ENCODE results near the gene PCDHB8.
"Not testable (repeated sequence)": the region's sequence is repeated elsewhere in the genome, so short reads cannot be mapped to it uniquely, and the experiment has no call there.

The PCDHB8 gene

DNA sequence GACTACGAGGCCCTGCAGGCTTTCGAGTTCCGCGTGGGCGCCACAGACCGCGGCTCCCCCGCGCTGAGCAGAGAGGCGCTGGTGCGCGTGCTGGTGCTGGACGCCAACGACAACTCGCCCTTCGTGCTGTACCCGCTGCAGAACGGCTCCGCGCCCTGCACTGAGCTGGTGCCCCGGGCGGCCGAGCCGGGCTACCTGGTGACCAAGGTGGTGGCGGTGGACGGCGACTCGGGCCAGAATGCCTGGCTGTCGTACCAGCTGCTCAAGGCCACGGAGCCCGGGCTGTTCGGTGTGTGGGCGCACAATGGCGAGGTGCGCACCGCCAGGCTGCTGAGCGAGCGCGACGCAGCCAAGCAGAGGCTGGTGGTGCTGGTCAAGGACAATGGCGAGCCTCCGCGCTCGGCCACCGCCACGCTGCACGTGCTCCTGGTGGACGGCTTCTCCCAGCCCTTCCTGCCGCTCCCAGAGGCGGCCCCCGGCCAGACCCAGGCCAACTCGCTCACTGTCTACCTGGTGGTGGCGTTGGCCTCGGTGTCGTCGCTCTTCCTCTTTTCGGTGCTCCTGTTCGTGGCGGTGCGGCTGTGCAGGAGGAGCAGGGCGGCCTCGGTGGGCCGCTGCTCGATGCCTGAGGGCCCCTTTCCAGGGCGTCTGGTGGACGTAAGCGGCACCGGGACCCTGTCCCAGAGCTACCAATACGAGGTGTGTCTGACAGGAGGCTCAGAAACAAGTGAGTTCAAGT, 6.7 kb downstream of the PCDHB8 start:
- DNase-seq (ENCODE audit: low spot score) = not testable (repeated sequence)

DNA sequence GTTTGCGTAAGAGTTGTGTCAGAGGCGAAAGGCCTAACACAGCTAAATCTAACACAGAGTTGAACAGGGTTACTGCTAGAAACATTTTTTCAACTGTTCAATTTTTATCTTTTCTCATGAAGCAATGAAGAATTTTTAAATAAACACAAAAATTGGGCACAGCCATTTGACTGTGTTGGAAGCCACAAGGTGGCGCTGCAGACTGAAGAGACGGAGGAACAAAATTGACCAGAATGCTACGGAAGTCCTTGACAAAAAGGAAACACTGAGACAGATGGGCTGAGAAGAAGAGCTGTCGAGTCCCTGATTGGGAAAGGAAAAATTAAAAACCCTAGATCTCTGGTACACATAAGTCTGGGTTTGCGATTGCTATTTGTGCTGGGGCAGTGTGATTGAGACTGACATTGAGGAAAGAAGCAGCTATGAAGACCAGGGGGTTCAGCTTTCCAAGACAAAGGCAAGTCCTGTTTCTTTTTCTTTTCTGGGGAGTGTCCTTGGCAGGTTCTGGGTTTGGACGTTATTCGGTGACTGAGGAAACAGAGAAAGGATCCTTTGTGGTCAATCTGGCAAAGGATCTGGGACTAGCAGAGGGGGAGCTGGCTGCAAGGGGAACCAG, 9.4 kb downstream of the PCDHB8 start, which contains the start of gene PCDHB9:
Gene PCDHB9, plus strand, starts transcription at position 265 of the 616 bp plus-strand sequence. Its CDS starts 158 bp downstream, at position 423.
- DNase-seq (ENCODE audit: low spot score) = peak; percentile 45

DNA sequence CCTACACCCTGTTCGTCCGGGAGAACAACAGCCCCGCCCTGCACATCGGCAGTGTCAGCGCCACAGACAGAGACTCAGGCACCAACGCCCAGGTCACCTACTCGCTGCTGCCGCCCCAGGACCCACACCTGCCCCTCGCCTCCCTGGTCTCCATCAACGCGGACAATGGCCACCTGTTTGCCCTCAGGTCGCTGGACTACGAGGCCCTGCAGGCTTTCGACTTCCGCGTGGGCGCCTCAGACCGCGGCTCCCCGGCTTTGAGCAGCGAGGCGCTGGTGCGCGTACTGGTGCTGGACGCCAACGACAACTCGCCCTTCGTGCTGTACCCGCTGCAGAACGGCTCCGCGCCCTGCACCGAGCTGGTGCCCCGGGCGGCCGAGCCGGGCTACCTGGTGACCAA, 11.1 kb downstream of the PCDHB8 start:
- DNase-seq (ENCODE audit: low spot score) = not testable (repeated sequence)

DNA sequence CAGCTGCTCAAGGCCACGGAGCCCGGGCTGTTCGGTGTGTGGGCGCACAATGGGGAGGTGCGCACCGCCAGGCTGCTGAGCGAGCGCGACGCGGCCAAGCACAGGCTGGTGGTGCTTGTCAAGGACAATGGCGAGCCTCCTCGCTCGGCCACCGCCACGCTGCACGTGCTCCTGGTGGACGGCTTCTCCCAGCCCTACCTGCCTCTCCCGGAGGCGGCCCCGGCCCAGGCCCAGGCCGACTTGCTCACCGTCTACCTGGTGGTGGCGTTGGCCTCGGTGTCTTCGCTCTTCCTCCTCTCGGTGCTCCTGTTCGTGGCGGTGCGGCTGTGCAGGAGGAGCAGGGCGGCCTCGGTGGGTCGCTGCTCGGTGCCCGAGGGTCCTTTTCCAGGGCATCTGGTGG, 11.5 kb downstream of the PCDHB8 start:
- DNase-seq (ENCODE audit: low spot score) = not testable (repeated sequence)

DNA sequence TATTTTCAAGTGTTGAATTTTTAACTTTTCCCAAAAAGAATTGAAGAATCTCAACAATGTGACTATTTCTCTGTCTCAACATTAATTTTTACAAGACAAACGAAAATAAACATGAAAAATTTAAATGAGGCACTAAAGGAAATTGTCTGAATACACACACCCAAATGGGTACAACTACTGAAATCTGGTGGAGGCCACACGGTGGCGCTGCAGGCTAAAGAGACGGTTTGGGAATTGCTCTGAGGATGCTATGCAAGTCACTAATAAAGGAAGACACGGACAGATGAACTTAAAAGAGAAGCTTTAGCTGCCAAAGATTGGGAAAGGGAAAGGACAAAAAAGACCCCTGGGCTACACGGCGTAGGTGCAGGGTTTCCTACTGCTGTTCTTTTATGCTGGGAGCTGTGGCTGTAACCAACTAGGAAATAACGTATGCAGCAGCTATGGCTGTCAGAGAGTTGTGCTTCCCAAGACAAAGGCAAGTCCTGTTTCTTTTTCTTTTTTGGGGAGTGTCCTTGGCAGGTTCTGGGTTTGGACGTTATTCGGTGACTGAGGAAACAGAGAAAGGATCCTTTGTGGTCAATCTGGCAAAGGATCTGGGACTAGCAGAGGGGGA, 14.6 kb downstream of the PCDHB8 start, which contains the start of gene PCDHB10:
Gene PCDHB10, plus strand, starts transcription at position 244 of the 616 bp plus-strand sequence. Its CDS starts 200 bp downstream, at position 444.
- DNase-seq (ENCODE audit: low spot score) = peak; percentile 73

DNA sequence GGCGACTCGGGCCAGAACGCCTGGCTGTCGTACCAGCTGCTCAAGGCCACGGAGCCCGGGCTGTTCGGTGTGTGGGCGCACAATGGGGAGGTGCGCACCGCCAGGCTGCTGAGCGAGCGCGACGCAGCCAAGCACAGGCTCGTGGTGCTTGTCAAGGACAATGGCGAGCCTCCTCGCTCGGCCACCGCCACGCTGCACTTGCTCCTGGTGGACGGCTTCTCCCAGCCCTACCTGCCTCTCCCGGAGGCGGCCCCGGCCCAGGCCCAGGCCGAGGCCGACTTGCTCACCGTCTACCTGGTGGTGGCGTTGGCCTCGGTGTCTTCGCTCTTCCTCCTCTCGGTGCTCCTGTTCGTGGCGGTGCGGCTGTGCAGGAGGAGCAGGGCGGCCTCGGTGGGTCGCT, 16.7 kb downstream of the PCDHB8 start:
- not testable (repeated sequence) for DNase-seq (ENCODE audit: low spot score)

DNA sequence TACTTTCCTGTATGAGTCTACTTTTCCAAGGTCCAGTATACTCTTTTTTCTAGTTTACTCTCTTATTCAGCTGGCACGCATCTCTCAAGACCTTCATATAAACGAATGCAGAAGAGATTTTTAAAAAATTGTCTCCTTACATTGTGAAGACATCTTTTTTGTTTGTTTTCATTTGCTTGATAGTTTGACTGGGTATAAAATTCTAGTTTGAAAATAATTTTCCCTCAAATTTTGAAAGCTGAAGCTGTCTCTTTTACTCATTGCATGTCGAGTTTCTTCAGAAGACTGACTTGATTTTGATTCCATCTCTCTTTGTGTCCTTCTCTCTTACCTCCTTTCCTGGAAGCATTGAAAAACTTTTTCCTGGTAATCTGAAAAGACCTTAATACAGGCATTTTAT, 18.8 kb downstream of the PCDHB8 start:
- DNase-seq (ENCODE audit: low spot score) = no peak

DNA sequence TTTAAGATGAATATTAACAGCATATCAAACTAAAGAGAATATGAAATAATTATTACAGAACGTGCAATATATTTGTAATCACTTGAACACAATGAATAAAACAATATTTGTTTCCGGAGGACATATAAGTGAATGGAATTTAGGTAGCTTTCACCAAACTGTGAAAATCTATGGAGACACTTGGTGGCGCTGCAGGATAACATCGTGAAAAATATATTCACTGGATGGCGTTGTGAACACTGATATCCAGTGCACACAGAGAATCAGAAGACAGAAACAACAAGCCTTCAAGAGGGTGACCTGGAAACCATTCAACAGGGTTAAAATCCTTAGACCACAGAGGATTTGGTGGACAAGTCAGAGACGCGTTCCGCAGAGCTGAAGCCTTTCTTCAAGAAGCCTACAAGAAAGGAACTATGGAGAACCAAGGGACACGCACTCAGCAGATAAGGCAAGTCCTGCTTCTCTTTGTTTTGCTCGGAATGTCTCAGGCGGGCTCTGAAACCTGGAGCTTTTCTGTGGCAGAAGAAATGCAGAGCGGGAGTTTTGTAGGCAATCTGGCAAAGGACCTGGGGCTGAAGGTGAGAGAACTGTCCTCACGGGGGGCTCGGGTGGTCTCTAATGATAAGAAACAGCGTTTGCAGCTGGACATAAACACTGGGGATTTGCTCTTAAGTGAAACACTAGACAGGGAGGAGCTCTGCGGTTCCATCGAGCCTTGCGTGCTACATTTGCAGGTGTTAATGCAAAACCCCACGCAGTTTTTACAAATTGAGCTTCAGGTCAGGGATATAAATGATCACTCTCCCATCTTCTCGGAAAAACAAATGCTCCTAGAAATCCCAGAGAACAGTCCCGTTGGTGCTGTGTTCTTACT, 22.0 kb downstream of the PCDHB8 start, which contains the start of gene PCDHB11:
Gene PCDHB11, plus strand, starts transcription at position 269 of the 877 bp plus-strand sequence. Its CDS starts 148 bp downstream, at position 417.
- peak; percentile 86 for DNase-seq (ENCODE audit: low spot score)

DNA sequence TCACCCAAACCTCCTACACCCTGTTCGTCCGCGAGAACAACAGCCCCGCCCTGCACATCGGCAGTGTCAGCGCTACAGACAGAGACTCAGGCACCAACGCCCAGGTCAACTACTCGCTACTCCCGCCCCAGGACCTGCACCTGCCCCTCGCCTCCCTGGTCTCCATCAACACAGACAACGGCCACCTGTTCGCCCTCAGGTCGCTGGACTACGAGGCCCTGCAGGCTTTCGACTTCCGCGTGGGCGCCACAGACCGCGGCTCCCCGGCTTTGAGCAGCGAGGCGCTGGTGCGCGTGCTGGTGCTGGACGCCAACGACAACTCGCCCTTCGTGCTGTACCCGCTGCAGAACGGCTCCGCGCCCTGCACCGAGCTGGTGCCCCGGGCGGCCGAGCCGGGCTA, 23.5 kb downstream of the PCDHB8 start:
- not testable (repeated sequence) for DNase-seq (ENCODE audit: low spot score)

DNA sequence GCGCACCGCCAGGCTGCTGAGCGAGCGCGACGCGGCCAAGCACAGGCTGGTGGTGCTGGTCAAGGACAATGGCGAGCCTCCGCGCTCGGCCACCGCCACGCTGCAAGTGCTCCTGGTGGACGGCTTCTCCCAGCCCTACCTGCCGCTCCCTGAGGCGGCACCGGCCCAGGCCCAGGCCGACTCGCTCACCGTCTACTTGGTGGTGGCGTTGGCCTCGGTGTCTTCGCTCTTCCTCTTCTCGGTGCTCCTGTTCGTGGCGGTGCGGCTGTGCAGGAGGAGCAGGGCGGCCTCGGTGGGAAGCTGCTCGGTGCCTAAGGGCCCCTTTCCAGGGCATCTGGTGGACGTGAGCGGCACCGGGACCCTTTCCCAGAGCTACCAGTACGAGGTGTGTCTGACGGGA, 24.1 kb downstream of the PCDHB8 start:
- not testable (repeated sequence) for DNase-seq (ENCODE audit: low spot score)

DNA sequence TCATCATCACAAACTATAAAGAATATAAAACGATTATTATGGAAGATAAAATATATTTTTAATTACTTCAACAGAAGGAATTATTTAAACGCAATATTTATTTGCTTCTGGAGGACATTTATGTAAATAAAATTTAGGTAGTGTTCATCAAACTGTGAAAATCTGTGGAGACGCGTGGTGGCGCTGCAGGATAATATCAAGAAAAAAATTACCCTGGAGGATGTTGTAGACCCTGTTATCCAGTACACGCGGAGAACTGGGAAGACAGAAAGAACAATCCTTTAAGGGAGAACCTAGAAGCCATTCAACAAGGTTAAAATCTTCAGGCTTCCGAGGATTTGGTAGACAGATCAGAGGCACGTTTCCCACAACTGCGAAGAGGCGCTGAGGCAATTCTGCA, 30.9 kb downstream of the PCDHB8 start, which contains the start of gene PCDHB12:
Gene PCDHB12, plus strand, starts transcription at position 242 of the 400 bp plus-strand sequence. CDS start 189 bp downstream, outside the sequence.
- DNase-seq (ENCODE audit: low spot score) = no peak

DNA sequence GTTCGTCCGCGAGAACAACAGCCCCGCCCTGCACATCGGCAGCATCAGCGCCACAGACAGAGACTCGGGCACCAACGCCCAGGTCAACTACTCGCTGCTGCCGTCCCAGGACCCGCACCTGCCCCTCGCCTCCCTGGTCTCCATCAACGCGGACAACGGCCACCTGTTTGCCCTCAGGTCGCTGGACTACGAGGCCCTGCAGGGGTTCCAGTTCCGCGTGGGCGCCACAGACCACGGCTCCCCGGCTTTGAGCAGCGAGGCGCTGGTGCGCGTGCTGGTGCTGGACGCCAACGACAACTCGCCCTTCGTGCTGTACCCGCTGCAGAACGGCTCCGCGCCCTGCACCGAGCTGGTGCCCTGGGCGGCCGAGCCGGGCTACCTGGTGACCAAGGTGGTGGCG, 32.7 kb downstream of the PCDHB8 start:
- not testable (repeated sequence) for DNase-seq (ENCODE audit: low spot score)

DNA sequence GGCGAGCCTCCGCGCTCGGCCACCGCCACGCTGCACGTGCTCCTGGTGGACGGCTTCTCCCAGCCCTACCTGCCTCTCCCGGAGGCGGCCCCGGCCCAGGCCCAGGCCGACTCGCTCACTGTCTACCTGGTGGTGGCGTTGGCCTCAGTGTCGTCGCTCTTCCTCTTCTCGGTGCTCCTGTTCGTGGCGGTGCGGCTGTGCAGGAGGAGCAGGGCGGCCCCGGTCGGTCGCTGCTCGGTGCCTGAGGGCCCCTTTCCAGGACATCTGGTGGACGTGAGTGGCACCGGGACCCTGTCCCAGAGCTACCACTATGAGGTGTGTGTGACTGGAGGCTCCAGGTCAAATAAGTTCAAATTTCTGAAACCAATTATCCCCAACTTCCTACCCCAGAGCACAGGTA, 33.3 kb downstream of the PCDHB8 start:
- DNase-seq (ENCODE audit: low spot score) = not testable (repeated sequence)

DNA sequence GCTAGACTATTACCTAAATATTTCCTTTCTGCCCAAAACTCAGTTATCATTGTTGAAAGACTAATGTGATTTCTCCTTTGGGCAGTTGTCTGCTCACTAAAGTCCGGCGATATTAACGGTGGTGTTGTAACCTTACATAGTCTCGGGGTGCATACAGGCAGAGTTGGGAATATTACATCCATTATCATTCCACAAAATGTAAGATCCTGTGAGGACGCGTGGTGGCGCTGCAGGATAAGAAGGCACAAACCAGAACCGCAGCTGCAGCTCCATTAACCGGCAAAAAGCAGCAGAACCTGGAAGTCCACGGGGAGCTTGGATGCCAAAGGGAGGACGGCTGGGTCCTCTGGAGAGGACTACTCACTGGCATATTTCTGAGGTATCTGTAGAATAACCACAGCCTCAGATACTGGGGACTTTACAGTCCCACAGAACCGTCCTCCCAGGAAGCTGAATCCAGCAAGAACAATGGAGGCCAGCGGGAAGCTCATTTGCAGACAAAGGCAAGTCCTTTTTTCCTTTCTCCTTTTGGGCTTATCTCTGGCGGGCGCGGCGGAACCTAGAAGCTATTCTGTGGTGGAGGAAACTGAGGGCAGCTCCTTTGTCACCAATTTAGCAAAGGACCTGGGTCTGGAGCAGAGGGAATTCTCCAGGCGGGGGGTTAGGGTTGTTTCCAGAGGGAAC, 36.2 kb downstream of the PCDHB8 start, which contains the start of gene PCDHB13:
Gene PCDHB13, plus strand, starts transcription at position 264 of the 684 bp plus-strand sequence. Its CDS starts 205 bp downstream, at position 469.
- DNase-seq (ENCODE audit: low spot score) = peak; percentile 92

DNA sequence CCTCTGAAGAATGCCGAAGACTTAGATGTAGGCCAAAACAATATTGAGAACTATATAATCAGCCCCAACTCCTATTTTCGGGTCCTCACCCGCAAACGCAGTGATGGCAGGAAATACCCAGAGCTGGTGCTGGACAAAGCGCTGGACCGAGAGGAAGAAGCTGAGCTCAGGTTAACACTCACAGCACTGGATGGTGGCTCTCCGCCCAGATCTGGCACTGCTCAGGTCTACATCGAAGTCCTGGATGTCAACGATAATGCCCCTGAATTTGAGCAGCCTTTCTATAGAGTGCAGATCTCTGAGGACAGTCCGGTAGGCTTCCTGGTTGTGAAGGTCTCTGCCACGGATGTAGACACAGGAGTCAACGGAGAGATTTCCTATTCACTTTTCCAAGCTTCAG, 37.0 kb downstream of the PCDHB8 start:
- not testable (repeated sequence) for DNase-seq (ENCODE audit: low spot score)

DNA sequence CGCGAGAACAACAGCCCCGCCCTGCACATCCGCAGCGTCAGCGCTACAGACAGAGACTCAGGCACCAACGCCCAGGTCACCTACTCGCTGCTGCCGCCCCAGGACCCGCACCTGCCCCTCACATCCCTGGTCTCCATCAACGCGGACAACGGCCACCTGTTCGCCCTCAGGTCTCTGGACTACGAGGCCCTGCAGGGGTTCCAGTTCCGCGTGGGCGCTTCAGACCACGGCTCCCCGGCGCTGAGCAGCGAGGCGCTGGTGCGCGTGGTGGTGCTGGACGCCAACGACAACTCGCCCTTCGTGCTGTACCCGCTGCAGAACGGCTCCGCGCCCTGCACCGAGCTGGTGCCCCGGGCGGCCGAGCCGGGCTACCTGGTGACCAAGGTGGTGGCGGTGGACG, 37.9 kb downstream of the PCDHB8 start:
- not testable (repeated sequence) for DNase-seq (ENCODE audit: low spot score)

DNA sequence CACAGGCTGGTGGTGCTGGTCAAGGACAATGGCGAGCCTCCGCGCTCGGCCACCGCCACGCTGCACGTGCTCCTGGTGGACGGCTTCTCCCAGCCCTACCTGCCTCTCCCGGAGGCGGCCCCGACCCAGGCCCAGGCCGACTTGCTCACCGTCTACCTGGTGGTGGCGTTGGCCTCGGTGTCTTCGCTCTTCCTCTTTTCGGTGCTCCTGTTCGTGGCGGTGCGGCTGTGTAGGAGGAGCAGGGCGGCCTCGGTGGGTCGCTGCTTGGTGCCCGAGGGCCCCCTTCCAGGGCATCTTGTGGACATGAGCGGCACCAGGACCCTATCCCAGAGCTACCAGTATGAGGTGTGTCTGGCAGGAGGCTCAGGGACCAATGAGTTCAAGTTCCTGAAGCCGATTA, 38.4 kb downstream of the PCDHB8 start:
- DNase-seq (ENCODE audit: low spot score) = not testable (repeated sequence)

DNA sequence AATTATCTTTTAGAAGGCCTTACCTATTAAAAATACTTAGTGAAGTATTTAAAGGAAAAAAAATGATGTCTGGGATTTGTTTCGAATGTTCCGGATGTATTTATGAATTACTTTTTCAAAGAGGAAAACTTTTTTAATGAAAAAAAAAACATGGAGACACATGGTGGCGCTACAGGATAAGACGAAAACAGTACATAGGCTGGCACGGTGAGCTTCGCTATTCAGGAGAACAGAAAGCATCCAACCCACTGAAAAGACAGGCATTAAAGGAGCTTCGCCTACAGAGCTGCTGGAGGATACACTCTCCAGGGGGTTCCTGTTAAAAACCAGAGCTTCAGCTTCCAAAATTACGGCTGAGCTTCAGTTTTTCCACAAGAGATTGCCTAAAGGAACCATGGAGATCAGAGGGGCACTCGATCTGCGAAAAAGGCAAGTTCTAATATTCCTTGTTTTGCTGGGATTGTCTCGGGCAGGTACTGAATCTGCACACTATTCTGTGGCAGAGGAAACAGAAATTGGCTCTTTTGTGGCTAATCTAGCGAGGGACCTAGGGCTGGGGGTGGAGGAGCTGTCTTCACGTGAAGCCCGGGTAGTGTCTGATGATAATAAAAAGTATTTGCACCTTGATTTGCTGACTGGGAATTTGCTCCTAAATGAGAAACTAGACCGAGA, 45.7 kb downstream of the PCDHB8 start, which contains the start of gene PCDHB14:
Gene PCDHB14, plus strand, starts transcription at position 232 of the 672 bp plus-strand sequence. Its CDS starts 163 bp downstream, at position 395.
- DNase-seq (ENCODE audit: low spot score) = no peak

DNA sequence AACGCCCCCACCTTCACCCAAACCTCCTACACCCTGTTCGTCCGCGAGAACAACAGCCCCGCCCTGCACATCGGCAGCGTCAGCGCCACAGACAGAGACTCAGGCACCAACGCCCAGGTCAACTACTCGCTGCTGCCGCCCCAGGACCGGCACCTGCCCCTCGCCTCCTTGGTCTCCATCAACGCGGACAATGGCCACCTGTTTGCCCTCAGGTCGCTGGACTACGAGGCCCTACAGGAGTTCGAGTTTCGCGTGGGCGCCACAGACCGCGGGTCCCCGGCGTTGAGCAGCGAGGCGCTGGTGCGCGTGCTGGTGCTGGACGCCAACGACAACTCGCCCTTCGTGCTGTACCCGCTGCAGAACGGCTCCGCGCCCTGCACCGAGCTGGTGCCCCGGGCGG, 47.3 kb downstream of the PCDHB8 start:
- DNase-seq (ENCODE audit: low spot score) = not testable (repeated sequence)

DNA sequence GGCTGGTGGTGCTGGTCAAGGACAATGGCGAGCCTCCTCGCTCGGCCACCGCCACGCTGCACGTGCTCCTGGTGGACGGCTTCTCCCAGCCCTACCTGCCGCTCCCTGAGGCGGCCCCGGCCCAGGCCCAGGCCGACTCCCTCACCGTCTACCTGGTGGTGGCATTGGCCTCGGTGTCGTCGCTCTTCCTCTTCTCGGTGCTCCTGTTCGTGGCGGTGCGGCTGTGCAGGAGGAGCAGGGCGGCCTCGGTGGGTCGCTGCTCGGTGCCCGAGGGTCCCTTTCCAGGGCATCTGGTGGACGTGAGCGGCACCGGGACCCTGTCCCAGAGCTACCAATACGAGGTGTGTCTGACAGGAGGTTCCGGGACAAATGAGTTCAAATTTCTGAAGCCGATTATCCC, 47.8 kb downstream of the PCDHB8 start:
- not testable (repeated sequence) for DNase-seq (ENCODE audit: low spot score)
